GM21576 (cell line): Measurements from ENCODE around the gene EIF3I.

Experiments used
- ATAC-seq: cut with Tn5 transposase; IDR thresholded peaks from one replicate; pipeline ENCODE4 v1.9.1; 2021; ENCODE audit warnings: mild to moderate bottlenecking, moderate library complexity; ENCODE audit not compliant: unreplicated experiment

Gene EIF3I

GRCh38 chr1:32263744-32264143, 41.5 kb downstream of the EIF3I start:
- ATAC-seq = peak; percentile 52

GRCh38 chr1:32265846-32266245, 43.6 kb downstream of the EIF3I start:
- ATAC-seq = no peak

GRCh38 chr1:32266921-32267591, 44.8 kb downstream of the EIF3I start:
- no peak for ATAC-seq

- ATAC-seq = no peak
Observed at GRCh38 chr1:32269744-32270143, 47.5 kb downstream of the EIF3I start.

GRCh38 chr1:32272557-32273390, 50.6 kb downstream of the EIF3I start:
- no peak for ATAC-seq

GRCh38 chr1:32273391-32274208, 51.4 kb downstream of the EIF3I start:
- no peak for ATAC-seq

GRCh38 chr1:32274646-32275340, 52.6 kb downstream of the EIF3I start:
- no peak for ATAC-seq

- no peak for ATAC-seq
Observed at GRCh38 chr1:32275424-32275823, 53.2 kb downstream of the EIF3I start.

- no peak for ATAC-seq
Observed at GRCh38 chr1:32276032-32276782, 54.0 kb downstream of the EIF3I start.
